Thymus (tissue), 11 donors: ENCODE measurements around the gene FAM20A. TPM values are rescaled to one million over a fixed set of nuclear protein-coding genes. Genes with fewer than 3 reads are reported as not detected.
"Not testable (repeated sequence)": the region's sequence is repeated elsewhere in the genome, so short reads cannot be mapped to it uniquely, and the experiment has no call there.

ENCODE experiments used
- DNase-seq, 9 donors: peaks; one replicate each; pipeline ENCODE4 v3.0.0-alpha.2; 2013; ENCODE audit warnings: low spot score in 9 of 9, low read depth in 6 of 9, missing footprints in 1 of 9
- H3K27ac ChIP-seq, 2 donors: one replicate each; pipeline ENCODE4 v1.5.1; 2013; ENCODE audit warnings: control low read depth in 1 of 2, low read depth in 1 of 2, low read length in 1 of 2, mild to moderate bottlenecking in 1 of 2, moderate library complexity in 1 of 2
- H3K27me3 ChIP-seq, 2 donors: one replicate each; pipeline ENCODE4 v1.5.1; 2013; ENCODE audit warnings: low read length in 1 of 2; ENCODE audit not compliant: control insufficient read depth in 2 of 2, insufficient read depth in 1 of 2
- H3K36me3 ChIP-seq, 2 donors: one replicate each; pipeline ENCODE4 v1.5.1; 2013; ENCODE audit warnings: low read length in 1 of 2, mild to moderate bottlenecking in 1 of 2, moderate library complexity in 1 of 2; ENCODE audit not compliant: control insufficient read depth in 2 of 2, insufficient read depth in 2 of 2
- H3K4me1 ChIP-seq, 2 donors: one replicate each; pipeline ENCODE4 v1.5.1; 2013; ENCODE audit warnings: low read length in 2 of 2; ENCODE audit not compliant: control insufficient read depth in 2 of 2, insufficient read depth in 2 of 2
- H3K4me3 ChIP-seq, 2 donors: one replicate each; pipeline ENCODE4 v1.5.1; 2013; ENCODE audit warnings: low read length in 2 of 2, control low read depth in 1 of 2, mild to moderate bottlenecking in 1 of 2
- H3K9me3 ChIP-seq, 2 donors: one replicate each; pipeline ENCODE4 v1.5.1; 2013; ENCODE audit warnings: low read length in 1 of 2, mild to moderate bottlenecking in 1 of 2; ENCODE audit not compliant: control insufficient read depth in 2 of 2, insufficient read depth in 1 of 2
- WGBS: extraction: QIAGEN DNeasy Blood & Tissue Kit; methylation state at CpG from one replicate; pipeline ENCODE4 v1.1.7; 2013; 5-methylcytosine and 5-hydroxymethylcytosine counted together
- polyA plus RNA-seq: library from polyadenylated mRNA; stranded (reverse); fragments of 200-250 nt; gene quantifications from one replicate; pipeline ENCODE4 v1.2.3, GENCODE V29; 2013
- total RNA-seq: library from RNA; stranded (reverse); fragments of 120-200 nt; gene quantifications from one replicate; pipeline ENCODE4 v1.2.4, GENCODE V29; 2013
- donor health status: healthy.

FAM20A gene
- total and polyA plus RNA-seq, 2 donors = 3.7 to 35.3 TPM

GRCh38 chr17:68532826-68533225 is 68.3 kb downstream of the FAM20A start:
- Histone ChIP-seq H3K36me3 (peaks cover 28 to 48% of the 10 kb centered on the region in 2 donors), H3K4me3 (no peak overlapping the region), H3K27me3 (no peaks in the 10 kb centered on the region), H3K4me1 (no peaks in the 10 kb centered on the region), H3K9me3 (no peaks in the 10 kb centered on the region), H3K27ac (no peak overlapping the region)
- no peak for DNase-seq
- WGBS = 97% methylated on average over 3 of the region's 3 CpGs

- Histone ChIP-seq H3K4me3 (no peak overlapping the region), H3K36me3 (peaks cover 21 to 61% of the 10 kb centered on the region in 2 donors), H3K27ac (no peak overlapping the region), H3K4me1 (no peaks in the 10 kb centered on the region), H3K9me3 (no peaks in the 10 kb centered on the region), H3K27me3 (no peaks in the 10 kb centered on the region)
- WGBS = 98% methylated on average over 4 of the region's 4 CpGs
- DNase-seq = no peak
Measured at GRCh38 chr17:68531252-68531651, 69.9 kb downstream of the FAM20A start.

GRCh38 chr17:68527314-68527713 is 73.9 kb downstream of the FAM20A start:
- Histone ChIP-seq H3K9me3 (no peaks in the 10 kb centered on the region), H3K4me1 (no peaks in the 10 kb centered on the region), H3K27ac (no peak overlapping the region), H3K27me3 (no peaks in the 10 kb centered on the region), H3K4me3 (no peak overlapping the region), H3K36me3 (peaks cover 40 to 85% of the 10 kb centered on the region in 2 donors)
- no peak for DNase-seq
- WGBS = 96% methylated on average over 4 of the region's 4 CpGs

GRCh38 chr17:68526548-68526947 is 74.6 kb downstream of the FAM20A start:
- Histone ChIP-seq H3K9me3 (no peaks in the 10 kb centered on the region), H3K27me3 (no peaks in the 10 kb centered on the region), H3K27ac (no peak overlapping the region), H3K36me3 (peaks cover 40 to 85% of the 10 kb centered on the region in 2 donors), H3K4me1 (no peaks in the 10 kb centered on the region), H3K4me3 (no peak overlapping the region)
- WGBS = 83% methylated on average over 3 of the region's 3 CpGs
- no peak for DNase-seq

- Histone ChIP-seq H3K9me3 (no peaks in the 10 kb centered on the region), H3K4me3 (no peak overlapping the region), H3K27me3 (no peaks in the 10 kb centered on the region), H3K27ac (no peak overlapping the region), H3K4me1 (no peaks in the 10 kb centered on the region), H3K36me3 (peaks cover 38 to 66% of the 10 kb centered on the region in 2 donors)
- DNase-seq = no peak
Measured at GRCh38 chr17:68522266-68522665, 78.9 kb downstream of the FAM20A start.

GRCh38 chr17:68519911-68520310 is 81.3 kb downstream of the FAM20A start:
- Histone ChIP-seq H3K27me3 (no peaks in the 10 kb centered on the region), H3K4me3 (no peak overlapping the region), H3K36me3 (peaks cover 41 to 51% of the 10 kb centered on the region in 2 donors), H3K9me3 (no peaks in the 10 kb centered on the region), H3K27ac (no peak overlapping the region), H3K4me1 (no peaks in the 10 kb centered on the region)
- DNase-seq = no peak
- 93% methylated on average over 1 of the region's 1 CpG for WGBS

- H3K9me3 ChIP-seq, H3K4me1 ChIP-seq, DNase-seq, H3K4me3 ChIP-seq, H3K27ac ChIP-seq, H3K27me3 ChIP-seq: not testable (repeated sequence)
- peaks cover 42 to 51% of the 10 kb centered on the region in 2 donors for H3K36me3 ChIP-seq
- 96% methylated on average over 3 of the region's 3 CpGs for WGBS
Measured at GRCh38 chr17:68519051-68519450, 82.1 kb downstream of the FAM20A start.

GRCh38 chr17:68518063-68518815 is 82.9 kb downstream of the FAM20A start:
- no peak for DNase-seq
- H3K9me3 ChIP-seq = no peaks in the 10 kb centered on the region
- H3K4me3 ChIP-seq = no peak overlapping the region
- H3K4me1 ChIP-seq = no peaks in the 10 kb centered on the region
- WGBS = 99% methylated on average over 9 of the region's 9 CpGs
- no peak overlapping the region for H3K27ac ChIP-seq
- peaks cover 35 to 43% of the 10 kb centered on the region in 2 donors for H3K36me3 ChIP-seq
- no peaks in the 10 kb centered on the region for H3K27me3 ChIP-seq

- H3K4me3 ChIP-seq, H3K27me3 ChIP-seq, H3K27ac ChIP-seq, DNase-seq, H3K9me3 ChIP-seq, H3K4me1 ChIP-seq: not testable (repeated sequence)
- peaks cover 29 to 37% of the 10 kb centered on the region in 2 donors for H3K36me3 ChIP-seq
- WGBS = 98% methylated on average over 3 of the region's 3 CpGs
Measured at GRCh38 chr17:68517605-68518004, 83.6 kb downstream of the FAM20A start.
